Measurements from ENCODE around the gene RCC2. TPM values are rescaled to one million over a fixed set of nuclear protein-coding genes. Genes with fewer than 3 reads are reported as not detected.
A peak's percentile ranks its signal among the peaks of the same experiment; 100 is the strongest.

Gene RCC2
- total RNA-seq, 1 donor from 2014 or later, result 132 TPM

GRCh38 chr1:17438318-17439249, 893 bp downstream of the RCC2 start:
- Mint-ChIP-seq H3K4me3 (ENCODE audit: unreplicated experiment) (peak overlapping the region; percentile 99), H3K27ac (ENCODE audit: unreplicated experiment) (peak overlapping the region; percentile 98), H3K9me3 (ENCODE audit: unreplicated experiment) (peaks cover 15% of the 10 kb centered on the region), H3K36me3 (ENCODE audit: unreplicated experiment) (peaks cover 4% of the 10 kb centered on the region), H3K4me1 (ENCODE audit: low read depth, unreplicated experiment) (peaks cover 35% of the 10 kb centered on the region), H3K27me3 (ENCODE audit: unreplicated experiment) (peaks cover 12% of the 10 kb centered on the region)
- TF ChIP-seq CTCF (IDR thresholded peaks at IDR 0.05; ENCODE audit: partially characterized antibody, unreplicated experiment), result no peak
- peak; percentile 73 for DNase-seq

DNA sequence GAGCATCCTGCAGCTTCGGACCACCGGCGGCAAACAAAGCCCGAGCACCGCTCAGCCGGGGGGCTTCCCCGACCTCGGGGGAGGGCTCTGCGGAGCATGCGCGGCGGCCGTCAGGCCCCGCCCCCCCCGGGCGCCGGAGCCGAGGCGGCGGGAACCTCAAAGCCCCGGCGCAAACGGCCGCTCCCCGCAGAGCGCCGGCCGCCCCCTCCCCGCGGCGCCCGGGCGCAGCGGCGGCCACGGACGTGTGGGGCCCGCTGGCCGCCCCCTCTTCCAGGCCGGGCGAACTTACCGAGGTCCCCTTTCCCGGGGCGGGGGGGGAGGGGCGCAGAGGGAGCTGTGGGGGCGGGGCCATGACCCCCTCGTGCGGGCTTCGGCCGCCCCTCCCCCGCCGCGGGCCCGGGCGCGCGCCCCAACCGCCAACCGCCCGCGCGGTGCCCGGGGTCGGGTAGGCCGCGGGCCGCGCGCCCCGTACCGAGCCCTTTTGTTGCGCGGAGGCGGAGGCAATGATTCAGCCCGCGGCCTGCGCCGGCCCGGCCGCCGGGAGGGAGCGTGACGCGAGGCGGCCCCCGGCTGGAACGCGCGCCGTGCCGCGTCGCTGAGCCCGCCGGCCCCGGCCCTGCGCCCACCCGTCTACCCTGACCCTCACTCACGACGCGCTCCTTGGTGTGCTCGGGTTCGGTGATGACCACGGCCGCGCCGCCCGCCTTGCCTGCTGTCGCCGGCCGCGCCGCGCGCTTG, 1.7 kb downstream of the RCC2 start:
- Mint-ChIP-seq H3K9me3 (ENCODE audit: unreplicated experiment) (peaks cover 15% of the 10 kb centered on the region), H3K36me3 (ENCODE audit: unreplicated experiment) (peaks cover 4% of the 10 kb centered on the region), H3K27me3 (ENCODE audit: unreplicated experiment) (peaks cover 12% of the 10 kb centered on the region), H3K27ac (ENCODE audit: unreplicated experiment) (peak overlapping the region; percentile 80), H3K4me3 (ENCODE audit: unreplicated experiment) (peak overlapping the region; percentile 91), H3K4me1 (ENCODE audit: low read depth, unreplicated experiment) (peaks cover 35% of the 10 kb centered on the region)
- no peak for TF ChIP-seq CTCF (IDR thresholded peaks at IDR 0.05; ENCODE audit: partially characterized antibody, unreplicated experiment)
- DNase-seq, result peak; percentile 59

DNA sequence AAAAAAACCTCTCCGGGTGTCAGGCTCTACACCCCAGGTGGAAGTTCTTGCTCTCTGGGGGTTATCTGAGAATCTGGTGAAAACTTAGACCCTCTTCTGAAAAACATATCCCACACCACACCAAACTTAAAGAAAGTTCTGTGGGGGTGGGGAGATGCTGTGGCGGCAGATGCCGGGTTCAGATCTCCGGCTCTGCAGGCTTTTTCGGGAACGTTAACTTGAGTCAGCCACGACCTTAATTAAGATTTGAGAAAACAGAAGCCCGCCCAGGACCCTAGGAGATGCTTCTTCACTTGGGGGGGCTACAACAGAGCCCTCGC, 2.3 kb downstream of the RCC2 start:
- Mint-ChIP-seq H3K27ac (ENCODE audit: unreplicated experiment) (peak overlapping the region; percentile 80), H3K36me3 (ENCODE audit: unreplicated experiment) (peaks cover 4% of the 10 kb centered on the region), H3K4me1 (ENCODE audit: low read depth, unreplicated experiment) (peaks cover 35% of the 10 kb centered on the region), H3K27me3 (ENCODE audit: unreplicated experiment) (peaks cover 12% of the 10 kb centered on the region), H3K9me3 (ENCODE audit: unreplicated experiment) (peaks cover 15% of the 10 kb centered on the region), H3K4me3 (ENCODE audit: unreplicated experiment) (peak overlapping the region; percentile 91)
- TF ChIP-seq CTCF (IDR thresholded peaks at IDR 0.05; ENCODE audit: partially characterized antibody, unreplicated experiment), result no peak
- DNase-seq, result no peak

- Mint-ChIP-seq H3K9me3 (ENCODE audit: unreplicated experiment) (peaks cover 15% of the 10 kb centered on the region), H3K4me3 (ENCODE audit: unreplicated experiment) (peak overlapping the region; percentile 91), H3K36me3 (ENCODE audit: unreplicated experiment) (peaks cover 4% of the 10 kb centered on the region), H3K27me3 (ENCODE audit: unreplicated experiment) (peaks cover 12% of the 10 kb centered on the region), H3K27ac (ENCODE audit: unreplicated experiment) (peak overlapping the region; percentile 80), H3K4me1 (ENCODE audit: low read depth, unreplicated experiment) (peaks cover 32% of the 10 kb centered on the region)
- DNase-seq, result no peak
- TF ChIP-seq CTCF (IDR thresholded peaks at IDR 0.05; ENCODE audit: partially characterized antibody, unreplicated experiment), result no peak
Measured at GRCh38 chr1:17436380-17437174, 2.9 kb downstream of the RCC2 start.

Data from glutamatergic neuron (in vitro differentiated cells).